ENCODE measurements around the gene GNG2.

- TF ChIP-seq MYC (IDR thresholded peaks at IDR 0.05; ENCODE audit: insufficient read depth, insufficient read length, insufficient replicate concordance, low read length, severe bottlenecking) (no peak), SREBF1 (IDR thresholded peaks at IDR 0.05; ENCODE audit: low read length) (no peak), TARDBP (IDR thresholded peaks at IDR 0.05; ENCODE audit: borderline replicate concordance) (no peak), MTA3 (IDR thresholded peaks at IDR 0.05; ENCODE audit: borderline replicate concordance, low read length) (no peak), CTCF (IDR thresholded peaks at IDR 0.05 in 2 of 3, conservative IDR thresholded peaks at IDR 0.05 in 1 of 3; ENCODE audit: control insufficient read depth in 2 of 3, extremely low read depth in 1 of 3, insufficient read depth in 1 of 3, low read depth in 3 of 3, low read length in 3 of 3) (no peak), ELK1 (IDR thresholded peaks at IDR 0.05; ENCODE audit: low read depth, low read length) (no peak), POLR2A (IDR thresholded peaks at IDR 0.05; ENCODE audit: low read depth, low read length) (no peak), NFIC (IDR thresholded peaks at IDR 0.05; ENCODE audit: low read depth, low read length) (no peak)
These were observed 10.2 kb downstream of the GNG2 start for GRCh38 chr14:51870606-51871005.
